Measurements from ENCODE around the gene C1orf116. TPM values are rescaled to one million over a fixed set of nuclear protein-coding genes. Genes with fewer than 3 reads are reported as not detected.

C1orf116 gene
- total RNA-seq, 6 experiments from 2014 or later, result 0.02 to 0.09 (median 0.06) TPM

GRCh38 chr1:207024202-207025145 is 8.1 kb downstream of the C1orf116 start:
- peak overlapping the region; percentile 86 for H3K27ac Mint-ChIP-seq
- H3K27me3 Mint-ChIP-seq (ENCODE audit: insufficient read depth), result no peaks in the 10 kb centered on the region; the same call in 1 of the 2 replicates
- DNase-seq, result no peak
- 0 out of 2 replicates have a peak, but pooled peaks cover 5% of the 10 kb centered on the region for H3K36me3 Mint-ChIP-seq (ENCODE audit: low read depth)
- H3K4me3 Mint-ChIP-seq, result no peak overlapping the region
- TF ChIP-seq CTCF (IDR thresholded peaks at IDR 0.05), result no peak
- no peaks in the 10 kb centered on the region for H3K9me3 Mint-ChIP-seq
- H3K4me1 Mint-ChIP-seq (ENCODE audit: low read depth), result peaks cover 91% of the 10 kb centered on the region

- no peak overlapping the region for H3K4me3 Mint-ChIP-seq
- H3K4me1 Mint-ChIP-seq (ENCODE audit: low read depth), result peaks cover 78% of the 10 kb centered on the region
- H3K36me3 Mint-ChIP-seq (ENCODE audit: low read depth), result 0 out of 2 replicates have a peak, but pooled peaks cover 5% of the 10 kb centered on the region
- peak overlapping the region; percentile 86; the same call in 1 of the 2 replicates for H3K27ac Mint-ChIP-seq
- TF ChIP-seq CTCF (IDR thresholded peaks at IDR 0.05), result no peak
- no peaks in the 10 kb centered on the region for H3K9me3 Mint-ChIP-seq
- no peak for DNase-seq
- no peaks in the 10 kb centered on the region; the same call in 1 of the 2 replicates for H3K27me3 Mint-ChIP-seq (ENCODE audit: insufficient read depth)
These were observed 9.4 kb downstream of the C1orf116 start for GRCh38 chr1:207022996-207023679.

GRCh38 chr1:207021876-207022596 is 10.5 kb downstream of the C1orf116 start:
- H3K4me3 Mint-ChIP-seq, result no peak overlapping the region
- no peak for DNase-seq
- no peaks in the 10 kb centered on the region for H3K27me3 Mint-ChIP-seq (ENCODE audit: insufficient read depth)
- 0 out of 2 replicates have a peak, but pooled peaks cover under 1% of the 10 kb centered on the region for H3K36me3 Mint-ChIP-seq (ENCODE audit: low read depth)
- H3K9me3 Mint-ChIP-seq, result no peaks in the 10 kb centered on the region
- no peak for TF ChIP-seq CTCF (IDR thresholded peaks at IDR 0.05)
- peaks cover 67% of the 10 kb centered on the region for H3K4me1 Mint-ChIP-seq (ENCODE audit: low read depth)
- H3K27ac Mint-ChIP-seq, result peak overlapping the region; percentile 67; the same call in 1 of the 2 replicates

- peak overlapping the region; percentile 67 for H3K27ac Mint-ChIP-seq
- H3K36me3 Mint-ChIP-seq (ENCODE audit: low read depth), result no peaks in the 10 kb centered on the region
- H3K4me3 Mint-ChIP-seq, result peak overlapping the region; percentile 33; the same call in 1 of the 2 replicates
- peaks cover 61% of the 10 kb centered on the region for H3K4me1 Mint-ChIP-seq (ENCODE audit: low read depth)
- no peaks in the 10 kb centered on the region for H3K9me3 Mint-ChIP-seq
- DNase-seq, result peak; percentile 24
- no peaks in the 10 kb centered on the region for H3K27me3 Mint-ChIP-seq (ENCODE audit: insufficient read depth)
- TF ChIP-seq CTCF (IDR thresholded peaks at IDR 0.05), result no peak
These were observed 11.3 kb downstream of the C1orf116 start for GRCh38 chr1:207021139-207021861.

Measured in HFFc6 (cell line).